HL-60 (cell line): ENCODE results near the gene ARMS2.

Experiments used
- DNase-seq, 2 experiments: peaks; one replicate each; pipeline ENCODE4 v3.0.0-alpha.2; 2010 to 2020; ENCODE audit warnings: low read depth in 1 of 2, low spot score in 1 of 2
- H3K27ac ChIP-seq: fragments of 250-450 bp; sonication (Bioruptor Pico); replicated peaks from 2 replicates; pipeline ENCODE4 v1.5.1; 2020; ENCODE audit warnings: mild to moderate bottlenecking, moderate library complexity
- H3K27me3 ChIP-seq: fragments of 250-450 bp; sonication (Bioruptor Pico); 2 replicates; pipeline ENCODE4 v1.5.1; 2021; ENCODE audit warnings: mild to moderate bottlenecking, moderate library complexity; ENCODE audit not compliant: insufficient read depth, poor library complexity, severe bottlenecking
- H3K4me3 ChIP-seq: replicated peaks from 2 replicates; pipeline ENCODE4 v1.5.1; 2011; ENCODE audit warnings: mild to moderate bottlenecking, control low read depth, low read length; ENCODE audit not compliant: insufficient read depth
- CTCF ChIP-seq: IDR thresholded peaks from one replicate; pipeline ENCODE4 v1.5.1; 2011; ENCODE audit warnings: low read length, control low read depth, inconsistent platforms; ENCODE audit not compliant: insufficient read depth
- GABPA ChIP-seq: IDR thresholded peaks from 2 replicates; pipeline ENCODE4 v1.6.1; 2012; ENCODE audit warnings: low read depth
- POLR2AphosphoS5 ChIP-seq: IDR thresholded peaks from 2 replicates; pipeline ENCODE4 v1.6.1; 2012; ENCODE audit warnings: low read depth
- REST ChIP-seq: IDR thresholded peaks from 2 replicates; pipeline ENCODE4 v1.6.1; 2012; ENCODE audit warnings: low read depth; ENCODE audit not compliant: insufficient replicate concordance
- SPI1 ChIP-seq: IDR thresholded peaks from 2 replicates; pipeline ENCODE4 v1.6.1; 2012; ENCODE audit warnings: low read depth, mild to moderate bottlenecking, borderline replicate concordance

ARMS2 gene

GRCh38 chr10:122464586-122464985 lies 10.1 kb downstream of the ARMS2 start:
- TF ChIP-seq REST (no peak), CTCF (no peak), SPI1 (no peak), POLR2AphosphoS5 (no peak)
- Histone ChIP-seq H3K27ac (no peak overlapping the region), H3K4me3 (no peak overlapping the region), H3K27me3 (peaks cover 38% of the 10 kb centered on the region)
- no peak for DNase-seq

GRCh38 chr10:122465401-122466040 lies 11.1 kb downstream of the ARMS2 start:
- H3K27me3 ChIP-seq = peaks cover 31% of the 10 kb centered on the region
- DNase-seq = no peak
- H3K27ac ChIP-seq = no peak overlapping the region
- no peak overlapping the region for H3K4me3 ChIP-seq
- TF ChIP-seq SPI1 = no peak
- TF ChIP-seq POLR2AphosphoS5 = no peak
- no peak for TF ChIP-seq REST
- TF ChIP-seq CTCF = no peak

- TF ChIP-seq GABPA (no peak), POLR2AphosphoS5 (no peak), SPI1 (no peak), CTCF (no peak), REST (no peak)
- no peak overlapping the region for H3K27ac ChIP-seq
These were observed 12.5 kb downstream of the ARMS2 start for GRCh38 chr10:122466951-122467381.

More at GRCh38 chr10:122466951-122467381, 12.5 kb downstream of the ARMS2 start:
- Histone ChIP-seq H3K27me3 (peaks cover 28% of the 10 kb centered on the region), H3K4me3 (no peak overlapping the region)
- peak in 1 of 2 experiments; percentile 20 for DNase-seq
